ENCODE results near the gene EGLN1. TPM values are rescaled to one million over a fixed set of nuclear protein-coding genes. Genes with fewer than 3 reads are reported as not detected.

Gene EGLN1
- total RNA-seq, 1 experiment from 2014 or later: 29.0 TPM

DNA sequence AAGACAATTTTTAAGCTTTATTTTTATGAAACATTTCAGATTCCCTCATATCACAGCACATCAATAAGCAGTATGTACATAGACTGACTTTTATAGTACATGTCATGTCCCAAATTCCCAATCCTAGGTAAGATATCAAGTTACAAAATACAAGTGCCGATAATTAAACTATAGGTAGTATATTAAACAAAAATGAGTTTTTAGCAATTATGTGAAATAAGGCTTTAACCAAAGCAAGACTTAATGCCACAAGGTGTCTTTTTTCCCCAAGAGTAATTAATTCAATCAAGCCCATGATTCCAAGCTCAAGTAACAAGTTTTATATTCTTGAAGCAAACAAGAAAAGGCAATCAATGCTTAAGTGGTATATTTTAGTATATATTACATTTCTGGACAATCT, 89.3 kb downstream of the EGLN1 start:
- intact Hi-C loops (cut with micrococcal nuclease; ENCODE audit: unreplicated experiment) (loop anchor here (10.0 kb wide), 1 partner anchor 88 kb away; the partner anchor contains the start of gene GNPAT), in situ Hi-C loops (cut with HindIII; ENCODE audit: low pct_unique_long_range_greater_than_20kb, low sequenced_read_pairs) (no loop called here)
- peaks cover 19% of the 10 kb centered on the region for H3K4me1 ChIP-seq (ENCODE audit: control insufficient read depth, insufficient read depth, low read length)
- H3K36me3 ChIP-seq (ENCODE audit: control insufficient read depth, insufficient read depth, low read length): peaks cover 3% of the 10 kb centered on the region
- ATAC-seq (no peak), DNase-seq (ENCODE audit: low read depth, low spot score) (no peak)
- H3K9me3 ChIP-seq (ENCODE audit: control insufficient read depth, insufficient read depth, low read depth, low read length): no peaks in the 10 kb centered on the region
- no peak overlapping the region for H3K27ac ChIP-seq (ENCODE audit: low read length)
- H3K4me3 ChIP-seq (ENCODE audit: low read depth in 2 of 2, low read length in 2 of 2): peak overlapping the region in 1 of 2 experiments; percentile 65; a peak in 1 of 4 replicates
- no TSS peak for BruUV-seq (replicated peaks)
- TF ChIP-seq TCF7L2 (IDR thresholded peaks at IDR 0.05; ENCODE audit: low read depth, low read length) (no peak), REST (IDR thresholded peaks at IDR 0.05; ENCODE audit: insufficient read depth in 1 of 2, low read depth in 2 of 2, low read length in 1 of 2) (no peak), POLR2AphosphoS5 (IDR thresholded peaks at IDR 0.05; ENCODE audit: low read depth, low read length) (no peak)
- CTCF ChIA-PET: interaction anchor here (0.7 kb wide), 1 partner anchor 329 kb away, joined by 3 read pairs; no protein-coding TSS in a partner anchor
- POLR2A ChIA-PET: no interaction called here
- no peaks in the 10 kb centered on the region for H3K27me3 ChIP-seq (ENCODE audit: control insufficient read depth, insufficient read depth, low read length)

- BruUV-seq (replicated peaks): no TSS peak
- ChIA-PET CTCF (no interaction called here), POLR2A (no interaction called here)
- DNase-seq (ENCODE audit: low read depth, low spot score) (no peak), ATAC-seq (no peak)
- Histone ChIP-seq H3K4me3 (ENCODE audit: low read depth in 2 of 2, low read length in 2 of 2) (no peak overlapping the region), H3K36me3 (ENCODE audit: control insufficient read depth, insufficient read depth, low read length) (no peaks in the 10 kb centered on the region; the same call in 1 of the 2 replicates), H3K4me1 (ENCODE audit: control insufficient read depth, insufficient read depth, low read length) (peaks cover 16% of the 10 kb centered on the region), H3K27ac (ENCODE audit: low read length) (no peak overlapping the region), H3K9me3 (ENCODE audit: control insufficient read depth, insufficient read depth, low read depth, low read length) (no peaks in the 10 kb centered on the region), H3K27me3 (ENCODE audit: control insufficient read depth, insufficient read depth, low read length) (no peaks in the 10 kb centered on the region)
- intact Hi-C loops (cut with micrococcal nuclease; ENCODE audit: unreplicated experiment): no loop called here
- in situ Hi-C loops (cut with HindIII; ENCODE audit: low pct_unique_long_range_greater_than_20kb, low sequenced_read_pairs): no loop called here
- TF ChIP-seq CTCF (IDR thresholded peaks at IDR 0.05): no peak
- no peak for TF ChIP-seq POLR2AphosphoS5 (IDR thresholded peaks at IDR 0.05; ENCODE audit: low read depth, low read length)
- TF ChIP-seq TCF7L2 (IDR thresholded peaks at IDR 0.05; ENCODE audit: low read depth, low read length): no peak
- TF ChIP-seq SIN3A (IDR thresholded peaks at IDR 0.05; ENCODE audit: borderline replicate concordance, insufficient read depth, low read depth, low read length): no peak
- TF ChIP-seq REST (IDR thresholded peaks at IDR 0.05; ENCODE audit: insufficient read depth in 1 of 2, low read depth in 2 of 2, low read length in 1 of 2): no peak
Observed at GRCh38 chr1:231329483-231329882, 92.6 kb downstream of the EGLN1 start.
